OCI-LY1 (cell line): ENCODE data around the gene APOD.
"Not testable (repeated sequence)": the region's sequence is repeated elsewhere in the genome, so short reads cannot be mapped to it uniquely, and the experiment has no call there.

ENCODE experiments used
- H2AFZ ChIP-seq: fragments of 200-600 bp; sonication (generic), shearing (Covaris generic); 2 replicates; pipeline ENCODE4 v1.6.0; 2014; ENCODE audit warnings: antibody characterized with exemption, mild to moderate bottlenecking, low read length
- H3F3A ChIP-seq: fragments of 200-600 bp; sonication (generic), shearing (Covaris generic); 2 replicates; pipeline ENCODE4 v1.6.0; 2014; ENCODE audit warnings: mild to moderate bottlenecking, antibody characterized with exemption, low read length, moderate library complexity; ENCODE audit not compliant: insufficient read depth
- H3K27ac ChIP-seq: fragments of 200-600 bp; sonication (generic); 2 replicates; pipeline ENCODE4 v1.5.1; 2014; ENCODE audit warnings: low read length, mixed run types, mild to moderate bottlenecking, low read depth; ENCODE audit not compliant: poor library complexity, severe bottlenecking
- H3K27me3 ChIP-seq: fragments of 200-600 bp; sonication (generic); 2 replicates; pipeline ENCODE4 v1.6.0; 2014; ENCODE audit warnings: antibody characterized with exemption, mild to moderate bottlenecking, low read length, moderate library complexity; ENCODE audit not compliant: insufficient read depth
- H3K36me3 ChIP-seq: fragments of 200-600 bp; sonication (generic); 2 replicates; pipeline ENCODE4 v1.6.1; 2014; ENCODE audit warnings: mild to moderate bottlenecking, antibody characterized with exemption, low read length, moderate library complexity, mixed read lengths; ENCODE audit not compliant: insufficient read depth
- H3K4me1 ChIP-seq: fragments of 200-600 bp; sonication (generic); 2 replicates; pipeline ENCODE4 v1.5.1; 2014; ENCODE audit warnings: mild to moderate bottlenecking, low read length, moderate library complexity; ENCODE audit not compliant: insufficient read depth, severe bottlenecking
- H3K4me2 ChIP-seq: fragments of 200-600 bp; sonication (generic), shearing (Covaris generic); 2 replicates; pipeline ENCODE4 v1.6.1; 2014; ENCODE audit warnings: low read length
- H3K4me3 ChIP-seq: fragments of 200-600 bp; sonication (generic); 2 replicates; pipeline ENCODE4 v1.5.1; 2014; ENCODE audit warnings: low read length, low read depth, mild to moderate bottlenecking, mixed read lengths; ENCODE audit not compliant: poor library complexity, severe bottlenecking
- H3K79me2 ChIP-seq: fragments of 200-600 bp; shearing (Covaris generic); 2 replicates; pipeline ENCODE4 v1.6.1; 2016; ENCODE audit warnings: mixed run types, low read length, mixed read lengths; ENCODE audit not compliant: insufficient read depth
- H3K9ac ChIP-seq: fragments of 200-600 bp; sonication (generic), shearing (Covaris generic); 2 replicates; pipeline ENCODE4 v1.6.1; 2014; ENCODE audit warnings: mild to moderate bottlenecking, low read length, mixed read lengths
- H3K9me2 ChIP-seq: fragments of 200-600 bp; sonication (generic), shearing (Covaris generic); 2 replicates; pipeline ENCODE4 v1.6.1; 2014; ENCODE audit warnings: low read depth, mild to moderate bottlenecking, low read length, mixed read lengths
- H3K9me3 ChIP-seq: fragments of 200-600 bp; shearing (Covaris generic); 2 replicates; pipeline ENCODE4 v1.6.1; 2014; ENCODE audit warnings: low read length, mixed read lengths
- H4K20me1 ChIP-seq: fragments of 200-600 bp; sonication (generic), shearing (Covaris generic); 2 replicates; pipeline ENCODE4 v1.6.0; 2016; ENCODE audit warnings: mild to moderate bottlenecking, low read length; ENCODE audit not compliant: insufficient read depth
- EZH2 ChIP-seq: fragments of 200-600 bp; sonication (generic), shearing (Covaris generic); IDR thresholded peaks from 2 replicates; pipeline ENCODE4 v1.8.0; 2017; ENCODE audit warnings: borderline replicate concordance, mixed run types, mild to moderate bottlenecking, antibody characterized with exemption, low read length, moderate library complexity, mixed read lengths
- TF ChIP-seq, protein P1 (sequence below): fragments of 200-600 bp; sonication (generic), shearing (Covaris generic); IDR thresholded peaks from 2 replicates; pipeline ENCODE4 v1.5.1; 2017; ENCODE audit warnings: mild to moderate bottlenecking, antibody characterized with exemption, low read length, moderate library complexity, mixed read lengths

The APOD gene

GRCh38 chr3:195617134-195617533, 33.4 kb upstream of the APOD start:
- H3K4me3 ChIP-seq, H3K4me2 ChIP-seq, H2AFZ ChIP-seq, H3K79me2 ChIP-seq, H3K27ac ChIP-seq, H3K9me2 ChIP-seq, H3K4me1 ChIP-seq, H3K36me3 ChIP-seq, H3K9me3 ChIP-seq, H4K20me1 ChIP-seq, H3K9ac ChIP-seq, H3F3A ChIP-seq: not testable (repeated sequence)
- TF ChIP-seq, protein P1, sequence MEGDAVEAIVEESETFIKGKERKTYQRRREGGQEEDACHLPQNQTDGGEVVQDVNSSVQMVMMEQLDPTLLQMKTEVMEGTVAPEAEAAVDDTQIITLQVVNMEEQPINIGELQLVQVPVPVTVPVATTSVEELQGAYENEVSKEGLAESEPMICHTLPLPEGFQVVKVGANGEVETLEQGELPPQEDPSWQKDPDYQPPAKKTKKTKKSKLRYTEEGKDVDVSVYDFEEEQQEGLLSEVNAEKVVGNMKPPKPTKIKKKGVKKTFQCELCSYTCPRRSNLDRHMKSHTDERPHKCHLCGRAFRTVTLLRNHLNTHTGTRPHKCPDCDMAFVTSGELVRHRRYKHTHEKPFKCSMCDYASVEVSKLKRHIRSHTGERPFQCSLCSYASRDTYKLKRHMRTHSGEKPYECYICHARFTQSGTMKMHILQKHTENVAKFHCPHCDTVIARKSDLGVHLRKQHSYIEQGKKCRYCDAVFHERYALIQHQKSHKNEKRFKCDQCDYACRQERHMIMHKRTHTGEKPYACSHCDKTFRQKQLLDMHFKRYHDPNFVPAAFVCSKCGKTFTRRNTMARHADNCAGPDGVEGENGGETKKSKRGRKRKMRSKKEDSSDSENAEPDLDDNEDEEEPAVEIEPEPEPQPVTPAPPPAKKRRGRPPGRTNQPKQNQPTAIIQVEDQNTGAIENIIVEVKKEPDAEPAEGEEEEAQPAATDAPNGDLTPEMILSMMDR, result peak; percentile 9; the same call in 1 of the 2 replicates
- peaks cover 11% of the 10 kb centered on the region; the same call in 1 of the 2 replicates for H3K27me3 ChIP-seq

DNA sequence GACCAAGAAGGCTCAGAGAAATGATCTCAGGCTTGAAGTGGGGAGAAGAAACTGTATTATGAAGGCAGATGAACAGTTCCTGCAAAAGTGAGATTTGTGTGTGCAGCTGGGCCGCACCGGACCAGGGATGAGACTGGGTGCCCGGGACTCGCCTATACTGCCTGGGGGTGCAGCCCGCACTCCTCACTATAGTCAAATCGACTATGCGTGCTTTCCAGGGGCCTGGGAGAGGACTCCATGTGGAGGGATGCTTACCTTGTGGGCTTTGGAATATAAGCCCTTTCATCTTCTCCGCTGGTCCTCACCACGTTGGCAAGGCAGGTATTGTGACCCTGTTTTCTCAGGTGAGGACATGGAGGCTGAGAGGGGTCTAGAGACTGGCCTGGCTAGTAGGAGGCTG, 32.9 kb upstream of the APOD start:
- Histone ChIP-seq H3K4me3 (no peak overlapping the region), H3K4me2 (no peak overlapping the region), H3K9me3 (no peaks in the 10 kb centered on the region), H3K27me3 (peaks cover 15% of the 10 kb centered on the region; the same call in 1 of the 2 replicates), H3K79me2 (no peaks in the 10 kb centered on the region), H3K36me3 (no peaks in the 10 kb centered on the region), H3K9me2 (no peaks in the 10 kb centered on the region), H3F3A (no peaks in the 10 kb centered on the region), H2AFZ (no peak overlapping the region), H3K27ac (no peak overlapping the region), H3K4me1 (no peaks in the 10 kb centered on the region), H4K20me1 (no peaks in the 10 kb centered on the region), H3K9ac (no peak overlapping the region)
- TF ChIP-seq, protein P1, result no peak
- no peak for TF ChIP-seq EZH2

GRCh38 chr3:195615952-195616537, 32.3 kb upstream of the APOD start:
- not testable (repeated sequence) for H3K9me2 ChIP-seq, H3K4me2 ChIP-seq, H3K9ac ChIP-seq, H2AFZ ChIP-seq, H3K4me3 ChIP-seq, H3F3A ChIP-seq, H3K4me1 ChIP-seq, H3K27ac ChIP-seq, H3K9me3 ChIP-seq, H3K79me2 ChIP-seq, H3K36me3 ChIP-seq, H4K20me1 ChIP-seq
- peaks cover 18% of the 10 kb centered on the region; the same call in 1 of the 2 replicates for H3K27me3 ChIP-seq

DNA sequence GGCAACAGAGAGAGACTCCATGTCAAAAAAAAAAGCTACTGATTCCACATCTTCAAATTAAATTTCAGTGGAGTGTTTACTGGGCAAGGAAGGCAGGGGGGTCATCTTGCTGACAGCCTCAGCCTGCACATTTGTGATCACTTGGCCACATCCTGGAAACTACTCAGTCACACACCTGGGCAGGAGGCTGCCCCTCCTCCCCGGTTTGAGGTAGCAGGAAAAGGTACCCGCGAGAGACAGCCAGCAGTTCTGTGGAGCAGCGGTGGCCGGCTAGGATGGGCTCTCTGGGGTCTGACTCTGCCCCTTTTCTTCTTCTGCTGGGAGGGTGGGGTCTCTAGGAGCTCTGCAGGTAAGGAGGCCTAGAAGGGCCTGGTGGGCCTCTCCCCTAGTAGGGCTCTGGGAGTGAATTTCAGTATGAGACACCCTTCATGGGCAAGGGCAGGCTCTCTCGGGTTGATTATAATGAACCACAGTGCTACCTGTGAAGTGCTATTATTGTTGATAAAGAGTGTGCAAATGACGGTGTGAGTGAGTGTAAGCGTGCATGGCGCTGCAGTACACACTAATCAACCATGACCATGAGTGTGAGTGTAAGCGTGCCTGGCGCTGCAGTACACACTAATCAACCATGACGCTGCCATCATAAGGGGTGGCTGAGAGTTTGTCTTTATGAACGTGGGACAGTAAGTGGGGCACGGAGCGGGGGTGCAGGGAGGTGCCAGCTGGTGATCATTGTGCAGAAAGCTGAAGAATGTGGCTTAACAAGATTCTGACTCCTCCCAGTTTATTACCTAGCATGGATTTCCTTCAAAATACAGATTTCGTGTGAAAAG, 31.1 kb upstream of the APOD start:
- H3K4me3 ChIP-seq, H3F3A ChIP-seq, H3K4me1 ChIP-seq, H3K79me2 ChIP-seq, H3K27ac ChIP-seq, H2AFZ ChIP-seq, H3K4me2 ChIP-seq, H3K36me3 ChIP-seq, H4K20me1 ChIP-seq, H3K9me3 ChIP-seq, H3K9me2 ChIP-seq, H3K9ac ChIP-seq: not testable (repeated sequence)
- H3K27me3 ChIP-seq, result peaks cover 18% of the 10 kb centered on the region; the same call in 1 of the 2 replicates
